Thoracic aorta (tissue), 2 donors: ENCODE results near the gene ZKSCAN4. TPM values are rescaled to one million over a fixed set of nuclear protein-coding genes. Genes with fewer than 3 reads are reported as not detected.

Source experiments
- ATAC-seq: fragments of 150-250 bp; one replicate; pipeline ENCODE4 v1.8.0; 2017; ENCODE audit warnings: low read depth; ENCODE audit not compliant: insufficient number of reproducible peaks, low FRiP score
- DNase-seq: peaks from one replicate; pipeline ENCODE4 v3.0.0-alpha.2; 2020; ENCODE audit warnings: low spot score
- H3K27ac ChIP-seq, 2 donors: fragments of 200-600 bp; sonication (generic); 1 replicate in 1 of 2; 2 replicates in 1 of 2; pipeline ENCODE4 v1.5.1; 2016; ENCODE audit warnings: mild to moderate bottlenecking in 2 of 2, moderate library complexity in 2 of 2
- H3K27me3 ChIP-seq: fragments of 200-600 bp; sonication (generic); replicated peaks from 2 replicates; pipeline ENCODE4 v1.6.0; 2016; ENCODE audit warnings: mild to moderate bottlenecking; ENCODE audit not compliant: insufficient read depth
- H3K36me3 ChIP-seq: fragments of 200-600 bp; sonication (generic); one replicate; pipeline ENCODE4 v1.5.1; 2016
- H3K4me1 ChIP-seq, 2 donors: fragments of 200-600 bp; sonication (generic); 1 replicate in 1 of 2; 2 replicates in 1 of 2; pipeline versions ENCODE4 v1.5.1 to v1.6.0; 2016; ENCODE audit warnings: low read depth in 2 of 2, mild to moderate bottlenecking in 1 of 2; ENCODE audit not compliant: control insufficient read depth in 1 of 2
- H3K4me3 ChIP-seq: fragments of 200-600 bp; sonication (generic); 2 replicates; pipeline ENCODE4 v1.5.1; 2016; ENCODE audit warnings: mild to moderate bottlenecking
- H3K9me3 ChIP-seq: fragments of 200-600 bp; sonication (generic); 2 replicates; pipeline ENCODE4 v1.5.1; 2016
- CTCF ChIP-seq: fragments of 200-600 bp; sonication (generic); IDR thresholded peaks from one replicate; pipeline ENCODE4 v1.5.1; 2019; ENCODE audit warnings: antibody characterized with exemption
- total RNA-seq, 2 donors: library from RNA; depleted of rRNA; stranded (reverse); fragments of >200 nt; gene quantifications; one replicate each; pipeline versions ENCODE4 v1.1.0 to v1.2.3, GENCODE V29; 2016

The ZKSCAN4 gene
- total RNA-seq, 2 donors from 2014 or later, result 2.3 to 2.4 TPM

GRCh38 chr6:28248916-28249315, 3.2 kb downstream of the ZKSCAN4 start:
- Histone ChIP-seq H3K9me3 (no peaks in the 10 kb centered on the region), H3K4me3 (no peak overlapping the region), H3K27ac (no peak overlapping the region), H3K27me3 (no peaks in the 10 kb centered on the region), H3K4me1 (peaks cover 17 to 26% of the 10 kb centered on the region in 2 donors), H3K36me3 (peaks cover 20% of the 10 kb centered on the region)
- no peak for ATAC-seq
- no peak for DNase-seq
- no peak for TF ChIP-seq CTCF

DNA sequence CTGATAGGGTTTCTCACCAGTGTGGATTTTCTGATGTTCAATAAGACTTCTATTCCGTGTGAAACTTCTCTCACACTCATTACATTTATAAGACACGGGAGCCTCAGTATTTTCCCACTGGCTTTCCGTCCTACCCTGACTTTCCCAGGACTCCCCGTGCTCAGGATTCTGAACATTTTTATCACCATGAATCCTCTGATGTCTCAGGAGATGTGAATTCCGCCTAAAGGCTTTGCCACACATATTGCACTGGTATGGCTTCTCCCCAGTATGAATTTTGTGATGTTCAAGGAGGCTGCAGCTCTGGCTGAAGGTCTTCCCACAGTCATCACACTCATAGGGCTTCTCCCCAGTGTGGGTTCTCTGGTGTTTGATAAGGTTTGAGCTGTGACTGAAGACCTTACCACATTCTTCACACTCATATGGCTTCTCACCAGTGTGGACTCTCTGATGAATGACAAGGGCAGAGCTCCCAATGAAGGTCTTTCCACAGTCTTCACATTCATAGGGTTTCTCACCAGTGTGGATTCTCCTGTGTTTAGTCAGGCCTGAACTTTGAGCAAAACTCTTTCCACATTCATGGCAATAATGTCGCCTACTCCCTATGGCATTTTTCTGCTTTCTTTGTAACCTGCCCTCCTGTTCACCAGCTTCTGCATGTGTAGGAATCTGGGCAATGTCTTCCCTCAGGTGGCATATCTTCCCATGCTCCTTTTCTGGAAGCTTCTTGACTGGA, 6.7 kb downstream of the ZKSCAN4 start:
- Histone ChIP-seq H3K27ac (no peak overlapping the region), H3K36me3 (peaks cover 20% of the 10 kb centered on the region), H3K4me1 (peaks cover 2 to 7% of the 10 kb centered on the region in 2 donors), H3K4me3 (no peak overlapping the region), H3K27me3 (no peaks in the 10 kb centered on the region), H3K9me3 (no peaks in the 10 kb centered on the region)
- DNase-seq (no peak), ATAC-seq (no peak)
- TF ChIP-seq CTCF, result no peak

DNA sequence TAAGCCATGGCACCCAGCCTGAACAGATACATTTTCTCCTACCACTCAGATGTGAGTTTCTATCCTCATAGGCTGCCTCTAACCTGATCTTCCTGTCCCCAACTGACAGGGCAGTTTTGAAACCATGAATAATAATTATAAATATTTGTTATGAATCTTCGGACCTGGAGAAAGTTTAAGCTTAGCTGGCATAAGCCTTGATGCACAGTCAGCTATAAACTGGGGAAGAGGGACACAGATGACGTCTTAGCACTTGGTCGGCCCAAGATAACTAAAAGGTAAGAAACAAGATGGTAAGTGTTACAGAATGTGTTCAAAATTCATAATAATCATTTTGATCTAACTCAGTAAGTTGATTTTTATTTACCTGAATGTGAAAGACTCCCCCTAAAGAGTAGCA, 8.1 kb downstream of the ZKSCAN4 start:
- no peaks in the 10 kb centered on the region for H3K4me1 ChIP-seq
- H3K36me3 ChIP-seq, result peaks cover 20% of the 10 kb centered on the region
- H3K9me3 ChIP-seq, result no peaks in the 10 kb centered on the region
- no peak overlapping the region for H3K4me3 ChIP-seq
- H3K27me3 ChIP-seq, result no peaks in the 10 kb centered on the region
- ATAC-seq (no peak), DNase-seq (no peak)
- no peak for TF ChIP-seq CTCF
- no peak overlapping the region for H3K27ac ChIP-seq

- TF ChIP-seq CTCF, result no peak
- H3K9me3 ChIP-seq, result no peaks in the 10 kb centered on the region
- no peak overlapping the region for H3K4me3 ChIP-seq
- no peak overlapping the region for H3K27ac ChIP-seq
- ATAC-seq (no peak), DNase-seq (no peak)
- no peaks in the 10 kb centered on the region for H3K27me3 ChIP-seq
- H3K36me3 ChIP-seq, result peaks cover 7% of the 10 kb centered on the region
- no peaks in the 10 kb centered on the region for H3K4me1 ChIP-seq
Measured at GRCh38 chr6:28240471-28240870, 11.6 kb downstream of the ZKSCAN4 start.

GRCh38 chr6:28239636-28240035, 12.4 kb downstream of the ZKSCAN4 start:
- Histone ChIP-seq H3K9me3 (no peaks in the 10 kb centered on the region), H3K27ac (no peak overlapping the region), H3K27me3 (no peaks in the 10 kb centered on the region), H3K4me3 (no peak overlapping the region), H3K4me1 (no peaks in the 10 kb centered on the region), H3K36me3 (no peaks in the 10 kb centered on the region)
- ATAC-seq (no peak), DNase-seq (no peak)
- TF ChIP-seq CTCF, result no peak
